Astrocyte (in vitro differentiated cells and primary cell): Measurements from ENCODE around the gene TMEM256.

Experiments
- EZH2 ChIP-seq: IDR thresholded peaks from 2 replicates; pipeline ENCODE4 v1.6.1; 2012; ENCODE audit warnings: mild to moderate bottlenecking, low read length, inconsistent platforms; ENCODE audit not compliant: insufficient read depth
- TF ChIP-seq, protein P1 (sequence below): IDR thresholded peaks from 2 replicates; pipeline ENCODE4 v1.5.1; 2011; ENCODE audit warnings: low read depth, mild to moderate bottlenecking, inconsistent platforms, low read length, moderate library complexity; ENCODE audit not compliant: insufficient read depth

DNA sequence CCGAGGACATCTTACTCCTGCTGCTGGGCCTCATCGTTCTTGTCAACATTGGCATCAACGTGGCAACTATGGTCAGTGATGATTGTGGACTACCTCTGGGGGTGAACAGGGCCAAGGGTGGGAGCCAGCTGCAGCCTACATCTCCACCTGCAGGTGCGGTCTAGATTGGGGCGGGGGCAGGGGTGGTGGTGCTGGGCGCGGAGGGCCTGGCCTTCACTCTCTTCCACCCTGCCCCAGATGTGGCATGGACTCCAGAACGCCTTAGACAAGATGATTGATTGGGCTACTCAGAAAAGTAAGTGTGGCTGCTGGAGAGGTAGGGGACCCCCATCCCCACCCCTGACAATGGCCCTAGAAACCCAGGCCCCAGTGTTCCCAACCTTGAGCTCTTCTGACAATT is 21.9 kb upstream of the TMEM256 start:
- TF ChIP-seq EZH2 = no peak
- TF ChIP-seq, protein P1, sequence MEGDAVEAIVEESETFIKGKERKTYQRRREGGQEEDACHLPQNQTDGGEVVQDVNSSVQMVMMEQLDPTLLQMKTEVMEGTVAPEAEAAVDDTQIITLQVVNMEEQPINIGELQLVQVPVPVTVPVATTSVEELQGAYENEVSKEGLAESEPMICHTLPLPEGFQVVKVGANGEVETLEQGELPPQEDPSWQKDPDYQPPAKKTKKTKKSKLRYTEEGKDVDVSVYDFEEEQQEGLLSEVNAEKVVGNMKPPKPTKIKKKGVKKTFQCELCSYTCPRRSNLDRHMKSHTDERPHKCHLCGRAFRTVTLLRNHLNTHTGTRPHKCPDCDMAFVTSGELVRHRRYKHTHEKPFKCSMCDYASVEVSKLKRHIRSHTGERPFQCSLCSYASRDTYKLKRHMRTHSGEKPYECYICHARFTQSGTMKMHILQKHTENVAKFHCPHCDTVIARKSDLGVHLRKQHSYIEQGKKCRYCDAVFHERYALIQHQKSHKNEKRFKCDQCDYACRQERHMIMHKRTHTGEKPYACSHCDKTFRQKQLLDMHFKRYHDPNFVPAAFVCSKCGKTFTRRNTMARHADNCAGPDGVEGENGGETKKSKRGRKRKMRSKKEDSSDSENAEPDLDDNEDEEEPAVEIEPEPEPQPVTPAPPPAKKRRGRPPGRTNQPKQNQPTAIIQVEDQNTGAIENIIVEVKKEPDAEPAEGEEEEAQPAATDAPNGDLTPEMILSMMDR = no peak
